ENCODE results near the gene WNT11. TPM values are rescaled to one million over a fixed set of nuclear protein-coding genes. Genes with fewer than 3 reads are reported as not detected.

Gene WNT11
- polyA plus RNA-seq, 1 of the 3 experiments (the other 2 are of a cell fraction) = 0.43 TPM

DNA sequence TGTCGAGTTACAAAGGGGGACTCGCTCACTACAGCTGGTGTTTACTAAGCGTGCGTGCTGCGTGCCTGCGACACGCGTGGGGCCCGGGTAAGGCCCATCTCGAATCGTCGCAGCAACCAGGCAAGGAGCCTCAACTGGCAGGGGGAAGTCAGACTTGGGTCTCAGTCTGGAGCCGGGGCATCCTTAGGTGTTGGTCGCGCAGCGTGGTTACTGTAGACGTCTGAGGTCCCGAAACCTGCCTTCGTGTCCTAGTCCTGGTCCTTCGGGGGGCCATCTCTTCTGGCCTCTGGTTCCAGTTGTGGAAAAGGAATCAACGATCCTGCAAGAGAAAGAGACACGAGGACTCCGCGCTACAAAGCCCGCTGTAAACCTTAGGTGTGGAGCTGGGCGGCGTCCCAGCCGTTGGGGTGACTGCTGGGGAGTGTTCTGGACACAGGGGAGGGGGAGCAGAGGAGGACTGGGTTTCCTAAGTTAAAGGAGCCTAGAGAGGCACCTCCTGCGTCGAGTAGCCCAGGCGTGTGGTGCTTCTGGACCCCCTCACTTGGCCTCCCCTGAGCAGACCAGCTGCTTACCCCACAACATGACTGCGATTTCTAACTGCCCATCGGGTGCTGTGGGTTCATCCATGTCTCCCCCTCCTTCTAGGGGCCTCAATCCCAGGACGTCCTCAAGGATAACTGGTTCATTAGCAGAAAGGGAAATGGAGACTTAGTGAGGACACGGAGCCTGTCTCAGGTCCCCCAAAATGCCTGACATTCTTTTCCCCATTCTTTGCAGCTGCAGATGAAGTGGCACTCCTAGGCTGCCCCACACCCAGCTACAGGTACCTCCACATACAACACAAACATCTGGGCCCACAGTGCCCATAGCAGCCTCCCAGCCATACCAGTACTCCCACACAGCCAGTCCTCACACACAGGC lies 4.9 kb upstream of the WNT11 start:
- Histone ChIP-seq H3K4me2 (peak overlapping the region; percentile 90), H3K9me2 (no peaks in the 10 kb centered on the region), H3F3A (replicated peaks; ENCODE audit: insufficient read depth) (no peaks in the 10 kb centered on the region), H3K36me3 (replicated peaks in 1 of 2; ENCODE audit: control insufficient read depth in 1 of 2, insufficient read depth in 2 of 2, low read length in 1 of 2) (no peaks in the 10 kb centered on the region), H3K27me3 (ENCODE audit: insufficient read depth) (peaks cover under 1% of the 10 kb centered on the region; the same call in 1 of the 2 replicates), H3K4me3 (ENCODE audit: low read depth in 2 of 2, low read length in 1 of 2) (peak overlapping the region; percentile 57 to 59), H3K4me1 (ENCODE audit: control insufficient read depth in 1 of 2, insufficient read depth in 2 of 2, low read depth in 1 of 2, low read length in 1 of 2) (peaks cover 0 to 33% of the 10 kb centered on the region in 2 experiments; a peak in 1 of 4 replicates), H4K20me1 (ENCODE audit: insufficient read depth) (no peaks in the 10 kb centered on the region), H3K9ac (no peak overlapping the region), H2AFZ (ENCODE audit: low read depth) (peak overlapping the region; percentile 63; the same call in 1 of the 2 replicates), H3K79me2 (ENCODE audit: insufficient read depth) (no peaks in the 10 kb centered on the region), H3K27ac (ENCODE audit: low read depth in 2 of 2, low read length in 1 of 2) (no peak overlapping the region), H3K9me3 (no peaks in the 10 kb centered on the region)
- 41% methylated on average over 25 of the region's 35 CpGs for WGBS (ENCODE audit: low lambda C conversion rate)
- no peak for TF ChIP-seq FOXM1 (IDR thresholded peaks at IDR 0.05; ENCODE audit: low read depth)
- TF ChIP-seq USF1 (IDR thresholded peaks at IDR 0.05; ENCODE audit: borderline replicate concordance, low read depth) = no peak
- no peak for TF ChIP-seq SMC3 (IDR thresholded peaks at IDR 0.05; ENCODE audit: low read depth, low read length)
- TF ChIP-seq ZBTB33 (IDR thresholded peaks at IDR 0.05; ENCODE audit: borderline replicate concordance, low read depth) = no peak
- no peak for TF ChIP-seq ELF1 (IDR thresholded peaks at IDR 0.05)
- ChIA-PET CTCF (interaction anchor here (0.9 to 9.7 kb wide), 10 partner anchors 13 to 314 kb away, joined by 3 to 328 read pairs (median 9); no protein-coding TSS in a partner anchor), POLR2A (no interaction called here)
- no peak for DNase-seq

DNA sequence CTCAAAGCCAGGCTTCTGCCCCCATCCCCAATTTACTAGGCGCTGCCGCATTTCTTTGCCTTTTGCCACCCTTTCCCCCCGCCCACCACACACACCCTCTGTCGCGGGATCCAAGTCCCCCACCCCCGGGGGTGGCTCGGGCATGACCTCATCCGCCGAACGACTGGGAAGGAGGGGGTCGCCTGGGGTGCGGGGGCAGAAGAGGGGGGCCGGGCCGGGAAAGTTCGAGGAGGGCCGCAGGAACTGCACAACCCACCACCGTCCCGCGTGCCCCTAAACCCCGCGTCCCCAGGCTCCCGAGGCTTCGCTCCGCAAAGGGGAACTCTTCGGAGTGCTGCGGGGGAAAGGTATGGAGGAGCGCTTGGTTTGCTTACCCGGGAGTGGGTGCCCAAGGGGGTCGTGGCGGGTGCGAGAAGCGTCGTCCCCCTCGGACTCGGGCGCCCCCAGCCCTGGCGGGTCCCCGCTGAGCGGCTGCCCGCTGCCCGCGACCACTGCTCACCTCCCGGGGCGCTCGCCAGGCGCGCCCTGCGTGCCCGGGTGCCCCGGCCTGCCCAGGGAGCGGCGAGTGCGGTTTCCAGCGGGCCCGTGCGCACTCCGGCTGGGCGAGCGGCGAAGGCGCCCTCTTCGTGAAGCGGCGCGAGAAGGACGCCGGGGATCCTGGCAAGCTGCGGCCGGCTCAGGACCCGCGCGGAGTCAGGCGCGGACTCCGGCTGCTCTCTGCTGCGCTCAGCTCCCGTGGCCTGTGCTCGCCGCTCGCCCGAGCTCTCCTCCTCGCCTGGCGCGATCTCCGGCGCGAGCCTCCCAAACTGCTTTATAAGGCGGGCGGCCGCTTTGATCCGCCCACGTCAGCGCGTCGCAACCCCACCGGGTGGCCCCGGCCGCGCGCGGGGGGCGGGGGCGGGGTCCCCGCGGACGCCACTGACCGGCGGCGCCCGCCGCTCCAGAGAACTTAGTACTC lies 4.0 kb upstream of the WNT11 start:
- H3K4me2 ChIP-seq = peak overlapping the region; percentile 90
- peak; percentile 82 for DNase-seq
- peak overlapping the region; percentile 57 to 59 for H3K4me3 ChIP-seq (ENCODE audit: low read depth in 2 of 2, low read length in 1 of 2)
- CTCF ChIA-PET = interaction anchor here (0.6 to 9.7 kb wide), 22 partner anchors 8 to 332 kb away, joined by 3 to 328 read pairs (median 9); no protein-coding TSS in a partner anchor
- H3K27me3 ChIP-seq (ENCODE audit: insufficient read depth) = peaks cover 10% of the 10 kb centered on the region
- no peak overlapping the region for H3K9ac ChIP-seq
- H3K4me1 ChIP-seq (ENCODE audit: control insufficient read depth in 1 of 2, insufficient read depth in 2 of 2, low read depth in 1 of 2, low read length in 1 of 2) = peaks cover 0 to 37% of the 10 kb centered on the region in 2 experiments; a peak in 1 of 4 replicates
- H4K20me1 ChIP-seq (ENCODE audit: insufficient read depth) = no peaks in the 10 kb centered on the region
- no peaks in the 10 kb centered on the region for H3F3A ChIP-seq (replicated peaks; ENCODE audit: insufficient read depth)
- POLR2A ChIA-PET = no interaction called here
- peak overlapping the region; percentile 63; the same call in 1 of the 2 replicates for H2AFZ ChIP-seq (ENCODE audit: low read depth)
- H3K36me3 ChIP-seq (replicated peaks in 1 of 2; ENCODE audit: control insufficient read depth in 1 of 2, insufficient read depth in 2 of 2, low read length in 1 of 2) = no peaks in the 10 kb centered on the region
- H3K79me2 ChIP-seq (ENCODE audit: insufficient read depth) = no peaks in the 10 kb centered on the region
- H3K9me3 ChIP-seq = no peaks in the 10 kb centered on the region
- 1% methylated on average over 12 of the region's 111 CpGs for WGBS (ENCODE audit: low lambda C conversion rate)
- no peaks in the 10 kb centered on the region for H3K9me2 ChIP-seq
- H3K27ac ChIP-seq (ENCODE audit: low read depth in 2 of 2, low read length in 1 of 2) = no peak overlapping the region
- TF ChIP-seq SIN3A (IDR thresholded peaks at IDR 0.05; ENCODE audit: borderline replicate concordance, low read depth, low read length) = no peak
- TF ChIP-seq MXI1 (IDR thresholded peaks at IDR 0.05; ENCODE audit: low read depth, low read length) = no peak
- TF ChIP-seq USF2 (IDR thresholded peaks at IDR 0.05; ENCODE audit: borderline replicate concordance, low read depth, low read length) = no peak
- no peak for TF ChIP-seq EZH2phosphoT487 (IDR thresholded peaks at IDR 0.05; ENCODE audit: borderline replicate concordance, low read depth)
- TF ChIP-seq NRF1 (IDR thresholded peaks at IDR 0.05; ENCODE audit: low read depth, low read length) = no peak
- no peak for TF ChIP-seq RXRA (IDR thresholded peaks at IDR 0.05; ENCODE audit: borderline replicate concordance, low read depth)
- TF ChIP-seq FOSL2 (IDR thresholded peaks at IDR 0.05; ENCODE audit: borderline replicate concordance, low read depth) = no peak
- no peak for TF ChIP-seq RAD21 (IDR thresholded peaks at IDR 0.05; ENCODE audit: low read length)
- TF ChIP-seq IRF3 (IDR thresholded peaks at IDR 0.05; ENCODE audit: low read depth, low read length) = no peak
- no peak for TF ChIP-seq ELF1 (IDR thresholded peaks at IDR 0.05)
- no peak for TF ChIP-seq SMC3 (IDR thresholded peaks at IDR 0.05; ENCODE audit: low read depth, low read length)
- no peak for TF ChIP-seq TCF12 (IDR thresholded peaks at IDR 0.05)
- TF ChIP-seq, protein P1, sequence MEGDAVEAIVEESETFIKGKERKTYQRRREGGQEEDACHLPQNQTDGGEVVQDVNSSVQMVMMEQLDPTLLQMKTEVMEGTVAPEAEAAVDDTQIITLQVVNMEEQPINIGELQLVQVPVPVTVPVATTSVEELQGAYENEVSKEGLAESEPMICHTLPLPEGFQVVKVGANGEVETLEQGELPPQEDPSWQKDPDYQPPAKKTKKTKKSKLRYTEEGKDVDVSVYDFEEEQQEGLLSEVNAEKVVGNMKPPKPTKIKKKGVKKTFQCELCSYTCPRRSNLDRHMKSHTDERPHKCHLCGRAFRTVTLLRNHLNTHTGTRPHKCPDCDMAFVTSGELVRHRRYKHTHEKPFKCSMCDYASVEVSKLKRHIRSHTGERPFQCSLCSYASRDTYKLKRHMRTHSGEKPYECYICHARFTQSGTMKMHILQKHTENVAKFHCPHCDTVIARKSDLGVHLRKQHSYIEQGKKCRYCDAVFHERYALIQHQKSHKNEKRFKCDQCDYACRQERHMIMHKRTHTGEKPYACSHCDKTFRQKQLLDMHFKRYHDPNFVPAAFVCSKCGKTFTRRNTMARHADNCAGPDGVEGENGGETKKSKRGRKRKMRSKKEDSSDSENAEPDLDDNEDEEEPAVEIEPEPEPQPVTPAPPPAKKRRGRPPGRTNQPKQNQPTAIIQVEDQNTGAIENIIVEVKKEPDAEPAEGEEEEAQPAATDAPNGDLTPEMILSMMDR (IDR thresholded peaks at IDR 0.05) = no peak
